HEK293 (cell line): ENCODE results near the gene SH2D1B.

Source experiments
- CTCF ChIP-seq: fragments of 450-650 bp; formaldehyde crosslinking; IDR thresholded peaks from 2 replicates; pipeline ENCODE4 v1.5.1; 2016; ENCODE audit warnings: missing biosample characterization, missing genetic modification characterization
- REST ChIP-seq: fragments of 450-650 bp; formaldehyde crosslinking; IDR thresholded peaks from 2 replicates; pipeline ENCODE4 v1.5.1; 2016; ENCODE audit warnings: missing biosample characterization, missing genetic modification characterization
- ZBTB7A ChIP-seq: fragments of 450-650 bp; formaldehyde crosslinking; IDR thresholded peaks from 2 replicates; pipeline ENCODE4 v1.5.1; 2016; ENCODE audit warnings: low read depth, missing biosample characterization, missing genetic modification characterization
- ZNF184 ChIP-seq: fragments of 450-650 bp; IDR thresholded peaks from 2 replicates; pipeline ENCODE4 v1.5.1; 2018; ENCODE audit warnings: missing biosample characterization, mild to moderate bottlenecking, missing genetic modification characterization
- ZNF202 ChIP-seq: fragments of 450-650 bp; formaldehyde crosslinking; IDR thresholded peaks from 2 replicates; pipeline ENCODE4 v1.5.1; 2016; ENCODE audit warnings: missing biosample characterization, missing genetic modification characterization, borderline replicate concordance
- ZNF274 ChIP-seq, 2 experiments: fragments of 200-500 bp in 1 of 2; fragments of 450-650 bp in 1 of 2; sonication (Bioruptor generic) in 1 of 2; formaldehyde crosslinking in 1 of 2; IDR thresholded peaks; 2 replicates each; pipeline versions ENCODE4 v1.5.1 to v1.6.1; 2014 to 2016; ENCODE audit warnings: borderline replicate concordance in 1 of 2, inconsistent platforms in 1 of 2, low read length in 1 of 2, missing biosample characterization in 1 of 2, missing genetic modification characterization in 1 of 2
- ZNF404 ChIP-seq: fragments of 450-650 bp; formaldehyde crosslinking; IDR thresholded peaks from 2 replicates; pipeline ENCODE4 v1.5.1; 2017; ENCODE audit warnings: missing biosample characterization, missing genetic modification characterization
- ZNF48 ChIP-seq: fragments of 450-650 bp; formaldehyde crosslinking; IDR thresholded peaks from 2 replicates; pipeline ENCODE4 v1.5.1; 2016; ENCODE audit warnings: missing biosample characterization, missing genetic modification characterization
- ZNF621 ChIP-seq: fragments of 450-650 bp; formaldehyde crosslinking; IDR thresholded peaks from 2 replicates; pipeline ENCODE4 v1.5.1; 2017; ENCODE audit warnings: missing biosample characterization, missing genetic modification characterization
- ZNF768 ChIP-seq: fragments of 450-650 bp; formaldehyde crosslinking; IDR thresholded peaks from 2 replicates; pipeline ENCODE4 v1.5.1; 2018; ENCODE audit warnings: missing biosample characterization, mild to moderate bottlenecking, missing genetic modification characterization

GRCh38 chr1:162385280-162385623, 26.7 kb downstream of the SH2D1B start:
- TF ChIP-seq CTCF (tag by site-specific recombination) (no peak), ZNF621 (tag by site-specific recombination) (no peak), ZNF274 (IDR thresholded peaks at IDR 0.05; ENCODE audit: low read length) (no peak), ZNF274 (tag by site-specific recombination; IDR thresholded peaks at IDR 0.05; ENCODE audit: borderline replicate concordance) (no peak), ZNF48 (no peak), ZBTB7A (no peak), ZNF202 (no peak), REST (tag by site-specific recombination) (no peak), ZNF404 (no peak), ZNF768 (tag by site-specific recombination) (no peak), ZNF184 (tag by site-specific recombination) (no peak)
